Psoas muscle (tissue), 8 donors: Measurements from ENCODE around the gene CNTNAP1. TPM values are rescaled to one million over a fixed set of nuclear protein-coding genes. Genes with fewer than 3 reads are reported as not detected.

Experiments
- ATAC-seq, 4 donors: fragments of 200-7000 bp; cut with Tn5 transposase; one replicate each; pipeline ENCODE4 v1.9.1; 2020; ENCODE audit warnings: moderate library complexity in 3 of 4, mild to moderate bottlenecking in 2 of 4
- DNase-seq, 2 donors: peaks; one replicate each; pipeline ENCODE4 v3.0.0-alpha.2; 2020
- H3K27ac ChIP-seq: fragments of 200-600 bp; one replicate; pipeline ENCODE4 v1.8.0; 2022
- H3K27me3 ChIP-seq, 3 donors: fragments of 200-600 bp in 1 of 3; one replicate each; pipeline versions ENCODE4 v1.6.1 to v1.8.0; 2013 to 2022; ENCODE audit warnings: low read length in 2 of 3, mild to moderate bottlenecking in 2 of 3, moderate library complexity in 1 of 3; ENCODE audit not compliant: insufficient read depth in 3 of 3
- H3K36me3 ChIP-seq, 2 donors: fragments of 200-600 bp in 1 of 2; one replicate each; pipeline versions ENCODE4 v1.6.1 to v1.8.0; 2013 to 2022; ENCODE audit warnings: low read depth in 1 of 2, mild to moderate bottlenecking in 1 of 2, moderate library complexity in 1 of 2; ENCODE audit not compliant: insufficient read depth in 1 of 2
- H3K4me1 ChIP-seq: fragments of 200-600 bp; one replicate; pipeline ENCODE4 v1.8.0; 2022
- H3K4me3 ChIP-seq: fragments of 200-600 bp; one replicate; pipeline ENCODE4 v1.8.0; 2022; ENCODE audit warnings: mild to moderate bottlenecking
- H3K9me3 ChIP-seq: fragments of 200-600 bp; one replicate; pipeline ENCODE4 v1.8.0; 2022
- CTCF ChIP-seq: fragments of 200-600 bp; IDR thresholded peaks from one replicate; pipeline ENCODE4 v1.8.0; 2022; ENCODE audit warnings: antibody characterized with exemption
- WGBS, 3 donors: extraction: QIAGEN DNeasy Blood & Tissue Kit; methylation state at CpG; one replicate each; pipeline versions ENCODE4 v1.1.6 to v1.1.7; 2013; 5-methylcytosine and 5-hydroxymethylcytosine counted together
- intact Hi-C, 2 donors: fragments of 100-400 bp; cut with DNase I; formaldehyde crosslinking; loops; one replicate each; pipeline versions ENCODE4 v1.11.0 to v1.14.2; 2022
- polyA plus RNA-seq, 3 donors: library from polyadenylated mRNA; stranded (reverse); fragments of 200-250 nt; gene quantifications; one replicate each; pipeline ENCODE4 v1.2.3, GENCODE V29; 2013
- total RNA-seq, 4 donors: library from RNA; stranded (reverse); fragmentation: NEBNext Ultra II Directional in 2 of 4; extraction: Animal tissue kit (Norgen Biotek cat#: 25700) in 2 of 4; gene quantifications; one replicate each; pipeline versions ENCODE4 v1.2.1 to v1.2.4, GENCODE V29; 2021 to 2023
- donor health status: healthy with polysubstance abuse.
- donor health status: DM: no; HTN: no; CAD: no; lungs with moderate emphysema.
- donor health status: Bipolar disorder and iron deficiency.
- donor health status: healthy.
- donor health status: DM: yes; HTN: yes; CAD: no.
- donor health status: DM: no; HTN: no; CAD: no.
- donor health status: DM: no; HTN: no; CAD: no.
- donor health status: DM: yes; HTN: yes; CAD: no.

The CNTNAP1 gene
- total and polyA plus RNA-seq, 7 donors: 1.0 to 3.4 (median 2.0) TPM

- no peak for TF ChIP-seq CTCF
- ATAC-seq (no peak), DNase-seq (no peak)
- Histone ChIP-seq H3K4me1 (no peaks in the 10 kb centered on the region), H3K27ac (no peak overlapping the region), H3K27me3 (no peaks in the 10 kb centered on the region), H3K36me3 (peaks cover 32 to 100% of the 10 kb centered on the region in 2 donors), H3K9me3 (no peaks in the 10 kb centered on the region), H3K4me3 (no peak overlapping the region)
- WGBS, 3 donors: 79 to 87% (median 82%) methylated on average over 8 of the region's 8 CpGs
- intact Hi-C loops: loop anchor here in 1 of 2 donors (10.0 kb wide), 1 partner anchor 200 kb away; no protein-coding TSS in a partner anchor
These were observed 22.6 kb downstream of the CNTNAP1 start for GRCh38 chr17:42704837-42705494.

- no peaks in the 10 kb centered on the region for H3K27me3 ChIP-seq
- peaks cover 36 to 100% of the 10 kb centered on the region in 2 donors for H3K36me3 ChIP-seq
- no peak overlapping the region for H3K27ac ChIP-seq
- TF ChIP-seq CTCF: no peak
- WGBS, 3 donors: 83 to 94% (median 93%) methylated on average over 5 of the region's 5 CpGs
- intact Hi-C loops: loop anchor here in 1 of 2 donors (10.0 kb wide), 1 partner anchor 202 kb away; no protein-coding TSS in a partner anchor
- no peak overlapping the region for H3K4me3 ChIP-seq
- no peaks in the 10 kb centered on the region for H3K4me1 ChIP-seq
- no peak for DNase-seq
- no peaks in the 10 kb centered on the region for H3K9me3 ChIP-seq
- no peak for ATAC-seq
These were observed 24.4 kb downstream of the CNTNAP1 start for GRCh38 chr17:42706732-42707131.

- no peak overlapping the region for H3K27ac ChIP-seq
- ATAC-seq (no peak), DNase-seq (no peak)
- H3K36me3 ChIP-seq: peaks cover 42 to 100% of the 10 kb centered on the region in 2 donors
- H3K4me1 ChIP-seq: no peaks in the 10 kb centered on the region
- H3K4me3 ChIP-seq: no peak overlapping the region
- H3K9me3 ChIP-seq: no peaks in the 10 kb centered on the region
- WGBS, 3 donors: 92 to 98% (median 92%) methylated on average over 3 of the region's 3 CpGs
- intact Hi-C loops: loop anchor here in 1 of 2 donors (10.0 kb wide), 1 partner anchor 204 kb away; no protein-coding TSS in a partner anchor
- no peak for TF ChIP-seq CTCF
- H3K27me3 ChIP-seq: no peaks in the 10 kb centered on the region
These were observed 26.3 kb downstream of the CNTNAP1 start for GRCh38 chr17:42708588-42708987.

GRCh38 chr17:42709561-42709960, 27.2 kb downstream of the CNTNAP1 start:
- peak in 1 of 4 donors; percentile 11 for ATAC-seq
- TF ChIP-seq CTCF: no peak
- intact Hi-C loops: loop anchor here in 1 of 2 donors (10.0 kb wide), 1 partner anchor 205 kb away; no protein-coding TSS in a partner anchor
- Histone ChIP-seq H3K9me3 (no peaks in the 10 kb centered on the region), H3K27me3 (no peaks in the 10 kb centered on the region), H3K36me3 (peaks cover 36 to 100% of the 10 kb centered on the region in 2 donors), H3K4me1 (no peaks in the 10 kb centered on the region), H3K27ac (no peak overlapping the region), H3K4me3 (no peak overlapping the region)
- WGBS, 3 donors: 39 to 81% (median 43%) methylated on average over 2 of the region's 2 CpGs
- no peak for DNase-seq
